Keratinocyte (primary cell): ENCODE data around the gene COPS3. TPM values are rescaled to one million over a fixed set of nuclear protein-coding genes. Genes with fewer than 3 reads are reported as not detected.
A peak's percentile ranks its signal among the peaks of the same experiment; 100 is the strongest.

ENCODE experiments used
- DNase-seq: peaks from one replicate; pipeline ENCODE4 v3.0.0-alpha.2; 2011; ENCODE audit warnings: low read depth, missing footprints, low spot score
- FAIRE-seq: peaks from 2 replicates; lab custom pipeline; 2011; peaks lifted over from hg19 to GRCh38; lab: Jason Lieb, UNC
- H2AFZ ChIP-seq: 2 replicates; pipeline ENCODE4 v1.6.0; 2012; ENCODE audit warnings: low read length, control low read depth, inconsistent platforms; ENCODE audit not compliant: control insufficient read depth
- H3K27ac ChIP-seq: 2 replicates; pipeline ENCODE4 v1.5.1; 2011; ENCODE audit warnings: low read length; ENCODE audit not compliant: control insufficient read depth, insufficient read depth
- H3K27me3 ChIP-seq: 3 replicates; pipeline ENCODE4 v1.6.0; 2011; ENCODE audit warnings: low read length; ENCODE audit not compliant: control insufficient read depth, insufficient read depth; ENCODE audit errors: extremely low read depth
- H3K36me3 ChIP-seq, 2 experiments: 2 replicates in 1 of 2; 3 replicates in 1 of 2; pipeline ENCODE4 v1.5.1; 2011; ENCODE audit warnings: low read length in 2 of 2, mild to moderate bottlenecking in 1 of 2; ENCODE audit not compliant: control insufficient read depth in 2 of 2, insufficient read depth in 2 of 2; ENCODE audit errors: extremely low read depth in 1 of 2
- H3K4me1 ChIP-seq: 3 replicates; pipeline ENCODE4 v1.5.1; 2011; ENCODE audit warnings: low read length; ENCODE audit not compliant: control insufficient read depth, insufficient read depth; ENCODE audit errors: extremely low read depth
- H3K4me2 ChIP-seq: 3 replicates; pipeline ENCODE4 v1.6.0; 2011; ENCODE audit warnings: low read depth, low read length; ENCODE audit not compliant: control insufficient read depth, insufficient read depth; ENCODE audit errors: extremely low read depth
- H3K4me3 ChIP-seq, 3 experiments: fragments of 200-600 bp in 1 of 3; sonication (generic) in 1 of 3; 2 replicates in 2 of 3; 3 replicates in 1 of 3; pipeline ENCODE4 v1.5.1; 2011 to 2016; ENCODE audit warnings: low read length in 3 of 3, mild to moderate bottlenecking in 3 of 3, control low read depth in 2 of 3, inconsistent platforms in 1 of 3, low read depth in 1 of 3, mixed read lengths in 1 of 3, mixed run types in 1 of 3, moderate library complexity in 1 of 3; ENCODE audit not compliant: control insufficient read depth in 2 of 3, insufficient read depth in 2 of 3; ENCODE audit errors: extremely low read depth in 1 of 3
- H3K79me2 ChIP-seq: 2 replicates; pipeline ENCODE4 v1.6.0; 2012; ENCODE audit warnings: low read length; ENCODE audit not compliant: control insufficient read depth, insufficient read depth
- H3K9ac ChIP-seq: 3 replicates; pipeline ENCODE4 v1.6.0; 2011; ENCODE audit warnings: low read length; ENCODE audit not compliant: control insufficient read depth, insufficient read depth; ENCODE audit errors: extremely low read depth
- H3K9me1 ChIP-seq: 3 replicates; pipeline ENCODE4 v1.6.0; 2011; ENCODE audit warnings: low read length; ENCODE audit not compliant: control insufficient read depth, insufficient read depth; ENCODE audit errors: extremely low read depth
- H3K9me3 ChIP-seq: 2 replicates; pipeline ENCODE4 v1.5.1; 2012; ENCODE audit warnings: low read depth, low read length; ENCODE audit not compliant: control insufficient read depth
- H4K20me1 ChIP-seq: 3 replicates; pipeline ENCODE4 v1.6.0; 2011; ENCODE audit warnings: low read length; ENCODE audit not compliant: control insufficient read depth, insufficient read depth; ENCODE audit errors: extremely low read depth
- CTCF ChIP-seq, 3 experiments: IDR thresholded peaks in 1 of 3; conservative IDR thresholded peaks in 1 of 3; optimal IDR thresholded peaks in 1 of 3; 2 replicates in 2 of 3; 3 replicates in 1 of 3; pipeline versions ENCODE3 to v1.5.1; 2011; ENCODE audit warnings: low read length in 3 of 3, mild to moderate bottlenecking in 3 of 3, moderate library complexity in 2 of 3, control low read depth in 1 of 3, inconsistent platforms in 1 of 3; ENCODE audit not compliant: insufficient read depth in 2 of 3; ENCODE audit errors: extremely low read depth in 1 of 3
- EZH2 ChIP-seq: IDR thresholded peaks from one replicate; pipeline ENCODE4 v1.6.1; 2012; ENCODE audit warnings: inconsistent platforms, mild to moderate bottlenecking, low read length, moderate library complexity
- dilution Hi-C: fragments of 300-500 bp; cut with MboI; formaldehyde crosslinking; loops from one replicate; pipeline ENCODE4 v1.7.0; 2020; ENCODE audit warnings: low sequenced_read_pairs; ENCODE audit not compliant: extremely low pct_ligation_motif_present
- polyA plus RNA-seq, 5 experiments: library from polyadenylated mRNA; depleted of rRNA in 3 of 5; stranded (reverse) in 3 of 5; stranded (forward) in 1 of 5; unstranded in 1 of 5; fragments of >200 nt; gene quantifications; 1 replicate in 1 of 5; 2 replicates in 3 of 5; 3 replicates in 1 of 5; pipeline versions ENCODE4 v1.2.1 to v1.2.3, GENCODE V29; 2011 to 2012; ENCODE audit warnings: missing spikeins in 2 of 5, low read depth in 1 of 5, low replicate concordance in 1 of 5

COPS3 gene
- polyA plus RNA-seq, 1 donor (not counting 4 experiments of a cell fraction or from before 2014, with no cell fraction given), result 89.7 TPM

GRCh38 chr17:17204041-17204591 lies 76.9 kb downstream of the COPS3 start:
- no peaks in the 10 kb centered on the region for H3K9me3 ChIP-seq
- H3K4me3 ChIP-seq, result no peak overlapping the region
- dilution Hi-C loops, result no loop called here
- no peak for DNase-seq
- H3K79me2 ChIP-seq, result no peaks in the 10 kb centered on the region
- H3K36me3 ChIP-seq, result peaks cover 0 to 1% of the 10 kb centered on the region in 2 experiments
- H3K27ac ChIP-seq, result no peak overlapping the region
- peak overlapping the region; percentile 91 for H3K4me2 ChIP-seq
- no peak for FAIRE-seq
- no peak overlapping the region for H2AFZ ChIP-seq
- H4K20me1 ChIP-seq, result no peaks in the 10 kb centered on the region
- H3K9ac ChIP-seq, result no peak overlapping the region
- peaks cover 16% of the 10 kb centered on the region for H3K4me1 ChIP-seq
- H3K27me3 ChIP-seq, result no peaks in the 10 kb centered on the region
- TF ChIP-seq CTCF (optimal IDR thresholded peaks at IDR 0.05 in 1 of 3, IDR thresholded peaks at IDR 0.05 in 1 of 3, conservative IDR thresholded peaks at IDR 0.05 in 1 of 3; ENCODE audit: extremely low read depth in 1 of 3, insufficient read depth in 2 of 3, low read length in 3 of 3), result no peak
- no peak for TF ChIP-seq EZH2
- H3K9me1 ChIP-seq, result no peaks in the 10 kb centered on the region

DNA sequence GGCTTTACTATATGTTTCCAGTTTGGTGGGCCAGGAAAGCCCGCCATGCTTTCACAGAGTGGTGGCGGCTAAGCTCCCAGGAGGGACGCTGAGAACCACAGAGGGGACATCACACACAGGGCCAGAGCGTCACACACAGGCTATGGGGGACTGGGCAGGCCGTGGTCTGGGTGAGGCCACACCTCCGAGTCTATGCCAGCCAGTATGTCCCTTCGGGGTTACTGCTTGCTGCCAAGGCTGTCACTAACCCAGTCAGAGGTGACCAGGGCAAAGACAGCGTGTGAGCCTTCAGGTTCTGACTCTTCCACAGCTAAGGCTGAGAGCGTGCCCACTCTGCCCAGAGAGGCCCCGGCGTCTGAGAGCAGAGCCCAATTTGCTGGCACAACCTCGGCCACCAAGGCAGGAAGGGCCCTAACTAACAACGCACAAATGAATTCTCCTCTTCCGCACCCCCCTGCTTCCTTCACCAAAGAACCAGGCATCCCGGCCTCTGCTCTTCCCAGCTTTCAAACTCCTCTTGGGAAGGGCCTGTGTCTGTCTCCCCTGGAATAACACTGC lies 77.8 kb downstream of the COPS3 start:
- DNase-seq (no peak), FAIRE-seq (no peak)
- Histone ChIP-seq H3K4me3 (no peak overlapping the region), H3K27me3 (no peaks in the 10 kb centered on the region), H3K9me3 (no peaks in the 10 kb centered on the region), H3K9me1 (no peaks in the 10 kb centered on the region), H3K36me3 (peaks cover 0 to 1% of the 10 kb centered on the region in 2 experiments), H2AFZ (no peak overlapping the region), H3K9ac (no peak overlapping the region), H3K4me1 (peaks cover 16% of the 10 kb centered on the region), H3K4me2 (no peak overlapping the region), H4K20me1 (no peaks in the 10 kb centered on the region), H3K27ac (no peak overlapping the region), H3K79me2 (no peaks in the 10 kb centered on the region)
- dilution Hi-C loops, result no loop called here
- no peak for TF ChIP-seq CTCF (optimal IDR thresholded peaks at IDR 0.05 in 1 of 3, IDR thresholded peaks at IDR 0.05 in 1 of 3, conservative IDR thresholded peaks at IDR 0.05 in 1 of 3; ENCODE audit: extremely low read depth in 1 of 3, insufficient read depth in 2 of 3, low read length in 3 of 3)
- no peak for TF ChIP-seq EZH2
